Mammary epithelial cell (primary cell): ENCODE data around the gene OR4D10.

ENCODE experiments used
- EZH2 ChIP-seq: IDR thresholded peaks from 2 replicates; pipeline ENCODE4 v1.6.1; 2012; ENCODE audit warnings: low read length, inconsistent platforms, borderline replicate concordance
- TF ChIP-seq, protein P1 (sequence below), 2 donors: IDR thresholded peaks in 1 of 2; conservative IDR thresholded peaks in 1 of 2; 2 replicates each; pipeline ENCODE4 v1.5.1; 2011 to 2012; ENCODE audit warnings: inconsistent platforms in 2 of 2, low read length in 2 of 2, mild to moderate bottlenecking in 2 of 2, control low read depth in 1 of 2, low read depth in 1 of 2; ENCODE audit not compliant: insufficient read depth in 1 of 2; ENCODE audit errors: extremely low read depth in 1 of 2

DNA sequence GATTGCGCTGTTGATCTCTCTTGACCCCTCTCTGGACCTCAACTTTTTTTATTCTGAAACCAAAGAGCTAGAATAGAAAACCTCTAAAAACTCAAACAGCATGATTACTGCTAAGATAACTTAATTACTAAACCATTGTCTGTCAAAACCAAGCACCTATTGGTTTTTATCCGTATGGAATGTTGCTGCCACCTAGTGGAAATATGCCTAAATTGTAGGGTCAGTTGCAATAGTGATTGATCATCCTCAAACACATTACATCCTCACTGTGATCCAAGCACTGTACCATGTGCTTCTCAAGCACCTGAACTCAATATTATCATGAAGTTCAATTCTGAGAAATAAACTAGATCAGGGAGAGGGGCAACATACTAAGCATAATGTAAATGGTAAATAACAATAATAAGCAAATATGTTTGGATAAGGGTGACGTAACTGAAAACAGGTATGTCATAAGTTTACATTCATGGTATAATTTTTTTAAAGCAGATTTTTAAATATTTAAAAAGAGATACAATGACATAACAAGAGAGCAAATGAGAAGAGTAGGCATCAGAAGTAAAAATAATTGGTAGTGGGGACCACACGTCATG lies 43.1 kb upstream of the OR4D10 start:
- TF ChIP-seq EZH2 = no peak
- TF ChIP-seq, protein P1, sequence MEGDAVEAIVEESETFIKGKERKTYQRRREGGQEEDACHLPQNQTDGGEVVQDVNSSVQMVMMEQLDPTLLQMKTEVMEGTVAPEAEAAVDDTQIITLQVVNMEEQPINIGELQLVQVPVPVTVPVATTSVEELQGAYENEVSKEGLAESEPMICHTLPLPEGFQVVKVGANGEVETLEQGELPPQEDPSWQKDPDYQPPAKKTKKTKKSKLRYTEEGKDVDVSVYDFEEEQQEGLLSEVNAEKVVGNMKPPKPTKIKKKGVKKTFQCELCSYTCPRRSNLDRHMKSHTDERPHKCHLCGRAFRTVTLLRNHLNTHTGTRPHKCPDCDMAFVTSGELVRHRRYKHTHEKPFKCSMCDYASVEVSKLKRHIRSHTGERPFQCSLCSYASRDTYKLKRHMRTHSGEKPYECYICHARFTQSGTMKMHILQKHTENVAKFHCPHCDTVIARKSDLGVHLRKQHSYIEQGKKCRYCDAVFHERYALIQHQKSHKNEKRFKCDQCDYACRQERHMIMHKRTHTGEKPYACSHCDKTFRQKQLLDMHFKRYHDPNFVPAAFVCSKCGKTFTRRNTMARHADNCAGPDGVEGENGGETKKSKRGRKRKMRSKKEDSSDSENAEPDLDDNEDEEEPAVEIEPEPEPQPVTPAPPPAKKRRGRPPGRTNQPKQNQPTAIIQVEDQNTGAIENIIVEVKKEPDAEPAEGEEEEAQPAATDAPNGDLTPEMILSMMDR (conservative IDR thresholded peaks at IDR 0.05 in 1 of 2, IDR thresholded peaks at IDR 0.05 in 1 of 2; ENCODE audit: extremely low read depth in 1 of 2, insufficient read depth in 1 of 2, low read depth in 1 of 2, low read length in 2 of 2) = peak; percentile 81 to 87
